Non-pigmented ciliary epithelial cell (primary cell): Measurements from ENCODE around the gene SMIM8.

Experiments used
- DNase-seq: peaks from one replicate; pipeline ENCODE4 v3.0.0-alpha.2; 2010; ENCODE audit warnings: low read depth

The SMIM8 gene

GRCh38 chr6:87334683-87335082 lies 12.3 kb downstream of the SMIM8 start:
- DNase-seq, result no peak

DNA sequence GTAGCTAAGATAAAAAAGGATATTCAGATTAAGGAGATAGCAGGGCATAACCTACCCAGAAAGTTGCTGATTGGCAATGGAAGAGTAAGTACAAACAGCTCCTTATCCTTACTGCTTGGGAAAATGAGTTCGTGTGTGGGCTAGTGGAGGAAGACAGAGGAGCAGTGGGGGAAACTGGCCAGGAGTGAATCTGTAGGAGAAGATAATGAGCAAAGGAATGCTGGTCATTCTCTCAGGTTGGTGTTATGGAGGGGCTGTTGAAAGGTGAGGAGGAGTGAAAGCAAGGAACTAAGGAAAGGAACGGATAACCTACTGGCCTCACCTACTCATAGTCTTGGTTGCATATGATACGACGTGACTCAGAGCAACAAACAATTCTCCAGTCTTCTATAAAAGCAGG lies 14.0 kb downstream of the SMIM8 start:
- DNase-seq, result no peak

DNA sequence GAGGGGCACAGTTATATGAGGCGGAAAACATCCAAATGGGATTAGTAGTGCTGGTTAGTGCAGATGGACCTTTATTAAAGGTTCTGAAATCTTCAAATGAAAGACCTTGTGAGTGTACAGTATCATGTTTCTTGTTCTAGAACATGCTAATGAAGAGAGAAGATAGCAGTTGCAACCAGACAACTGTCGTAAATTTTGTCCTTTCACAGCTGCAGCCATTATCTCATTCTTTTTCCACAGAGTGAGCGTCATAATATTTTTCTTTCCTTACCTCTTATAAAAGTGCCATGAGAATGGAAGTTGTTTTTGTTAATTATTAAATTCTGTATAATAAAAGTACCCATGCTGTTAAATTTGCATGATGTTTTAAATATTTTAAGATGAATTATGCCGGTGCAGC lies 17.8 kb downstream of the SMIM8 start:
- no peak for DNase-seq

DNA sequence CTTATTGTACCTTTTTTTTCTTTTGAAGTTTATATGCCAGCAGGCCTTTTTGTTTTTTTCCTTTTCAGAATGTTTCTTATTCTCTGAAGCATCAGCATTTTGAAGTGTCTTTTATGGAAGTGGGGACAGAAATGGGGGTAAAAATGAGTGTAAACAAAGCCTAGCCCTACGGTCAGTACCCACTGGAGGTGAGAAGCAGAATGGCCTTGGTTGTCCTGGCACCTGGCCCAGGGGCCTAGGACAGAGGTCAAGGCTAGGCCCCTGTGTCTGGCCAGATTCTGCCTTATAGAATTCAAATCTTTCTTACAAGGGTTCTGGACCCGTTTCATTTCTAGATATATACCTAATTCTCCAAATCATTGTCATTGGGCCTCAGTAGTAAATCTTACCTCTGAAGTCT lies 18.8 kb downstream of the SMIM8 start:
- DNase-seq, result no peak

DNA sequence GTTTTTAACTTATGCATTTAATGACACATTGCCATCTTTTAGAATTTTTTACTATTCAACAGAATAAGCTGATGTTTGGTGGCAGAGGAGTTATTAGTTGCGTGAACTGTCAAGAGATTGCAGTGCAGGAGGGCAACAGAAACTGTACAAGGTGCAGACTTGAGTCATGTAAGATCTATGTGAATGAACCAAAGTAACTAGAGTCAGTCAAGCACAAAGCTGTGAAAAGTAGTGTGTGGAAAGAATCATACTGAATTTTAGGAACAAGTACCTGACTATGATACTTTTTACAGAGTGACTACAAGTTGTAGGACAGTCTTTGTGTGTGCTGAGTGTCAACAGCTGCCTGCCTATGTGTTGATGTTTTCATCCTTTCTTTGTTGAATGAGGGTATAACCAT lies 19.5 kb downstream of the SMIM8 start:
- DNase-seq, result no peak

DNA sequence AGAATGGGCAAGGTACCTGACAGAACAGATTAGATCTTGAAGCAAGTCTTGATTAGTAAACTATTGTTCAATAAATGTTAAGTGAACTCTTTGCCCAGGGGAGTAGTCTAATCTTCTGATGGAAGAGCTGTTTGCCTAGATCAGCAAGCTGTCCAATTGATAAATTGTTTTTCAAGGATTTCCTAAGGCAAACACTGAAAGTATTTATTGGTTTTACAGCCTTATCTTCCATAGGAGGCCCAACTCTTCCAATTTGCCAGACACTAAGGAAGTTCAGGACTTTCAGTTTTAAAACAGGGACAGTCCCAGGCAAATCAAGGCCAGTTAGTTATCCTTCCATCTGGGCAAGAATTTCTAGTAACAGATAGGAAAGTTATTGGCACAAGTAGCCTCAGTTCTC lies 20.4 kb downstream of the SMIM8 start:
- DNase-seq, result no peak

GRCh38 chr6:87344731-87345130 lies 22.3 kb downstream of the SMIM8 start, which contains the start of gene C6orf163:
Gene C6orf163 (plus strand): TSS chr6:87344813. CDS start chr6:87345100, 287 bp downstream.
- DNase-seq, result no peak

- no peak for DNase-seq
These were observed 24.3 kb downstream of the SMIM8 start for GRCh38 chr6:87346700-87347099.

DNA sequence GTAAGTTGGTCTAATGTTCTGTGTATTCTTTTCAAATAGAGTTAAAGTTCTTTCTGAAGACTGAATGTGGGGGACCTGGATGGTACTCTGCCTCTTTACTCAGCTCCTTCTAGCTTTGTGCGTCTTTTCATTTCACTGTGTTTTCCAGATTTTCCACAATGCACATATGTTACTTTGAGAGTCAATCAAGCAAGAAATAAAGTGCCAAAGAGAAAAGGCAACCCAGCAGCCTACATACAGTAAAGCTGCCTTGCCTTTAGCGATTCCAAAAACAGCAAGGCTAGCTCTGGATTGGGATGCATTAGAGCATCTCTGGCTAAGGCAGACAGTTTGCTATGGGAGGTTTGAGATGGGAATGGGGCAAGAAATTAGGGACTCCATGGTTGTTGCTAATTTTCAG lies 27.5 kb downstream of the SMIM8 start:
- no peak for DNase-seq

- no peak for DNase-seq
These were observed 28.1 kb downstream of the SMIM8 start for GRCh38 chr6:87350516-87350915.

DNA sequence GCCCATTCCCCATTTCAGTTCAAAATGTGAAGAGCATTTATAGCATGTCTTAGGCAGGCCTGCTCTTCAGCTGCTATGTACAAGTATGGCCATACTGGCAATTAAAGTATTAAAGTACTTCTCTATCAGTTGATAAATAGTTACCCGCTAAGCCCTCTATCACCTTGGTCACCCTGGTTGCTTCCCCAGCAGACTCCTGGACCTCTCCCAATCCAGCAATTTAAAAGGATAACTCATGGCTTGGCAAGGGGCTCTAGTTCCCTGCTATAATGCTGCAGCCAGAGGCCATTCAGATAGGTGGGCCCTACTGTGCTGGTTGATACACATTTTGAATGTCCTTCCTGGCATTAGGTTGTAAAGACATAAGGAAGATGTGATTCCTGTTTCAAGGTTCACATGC lies 29.2 kb downstream of the SMIM8 start:
- DNase-seq, result no peak

- DNase-seq, result no peak
These were observed 33.8 kb downstream of the SMIM8 start for GRCh38 chr6:87356181-87356580.

GRCh38 chr6:87357479-87358196 lies 35.2 kb downstream of the SMIM8 start:
- no peak for DNase-seq

GRCh38 chr6:87364602-87365252 lies 42.3 kb downstream of the SMIM8 start:
- DNase-seq, result no peak

DNA sequence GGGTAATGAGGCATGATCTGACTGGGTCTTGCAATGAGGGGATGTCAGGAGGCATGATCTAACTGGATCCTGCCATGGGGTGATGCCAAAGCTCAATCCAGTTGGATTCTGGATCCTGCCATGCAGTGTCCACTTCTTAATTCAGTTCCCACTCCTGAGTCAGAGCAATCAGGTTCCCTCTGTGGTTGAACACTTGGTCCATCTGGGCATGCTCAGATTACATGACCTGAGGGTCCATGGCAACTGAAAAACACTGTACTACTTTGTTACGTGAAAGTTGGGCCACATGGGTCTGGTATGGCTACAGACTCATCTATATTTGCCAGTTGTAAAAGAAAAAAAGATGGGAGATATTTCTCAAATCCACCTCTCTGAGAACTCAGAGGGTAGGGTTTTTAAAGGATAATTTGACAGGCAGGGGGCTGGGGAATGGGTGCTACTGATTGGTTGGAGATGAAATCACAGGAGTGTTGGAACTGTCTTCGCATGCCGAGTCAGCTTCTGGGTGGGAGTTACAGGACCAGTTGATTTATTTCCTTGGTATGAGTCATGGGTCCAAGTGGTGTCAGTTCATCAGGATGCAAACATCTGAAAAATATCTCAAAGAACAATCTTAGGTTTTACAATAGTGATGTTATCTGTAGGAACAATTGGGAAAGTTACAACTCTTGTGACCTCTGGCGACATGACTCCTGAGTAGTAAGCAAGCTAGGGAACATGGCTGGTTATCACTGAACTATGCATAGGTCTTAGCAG lies 43.9 kb downstream of the SMIM8 start:
- no peak for DNase-seq

DNA sequence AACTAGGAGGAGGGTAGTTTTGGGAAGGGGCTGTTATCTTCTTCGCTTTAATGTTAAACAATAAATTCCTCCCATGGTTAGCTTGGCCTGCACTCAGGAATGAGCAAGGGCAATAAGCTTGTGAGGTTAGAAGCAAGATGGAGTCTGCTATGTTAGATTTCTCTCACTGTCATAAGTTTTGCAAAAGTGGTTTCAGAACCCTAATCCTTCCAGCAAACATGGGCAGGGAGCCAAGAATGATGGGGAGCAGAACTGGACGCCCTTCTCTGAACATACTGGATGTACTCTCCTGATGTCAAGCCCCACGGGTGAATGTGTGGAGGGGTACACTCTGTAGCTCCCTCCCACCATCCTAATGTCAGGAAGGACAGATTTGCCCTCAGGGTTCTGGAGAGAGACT lies 44.5 kb downstream of the SMIM8 start:
- DNase-seq, result no peak

GRCh38 chr6:87373377-87373776 lies 51.0 kb downstream of the SMIM8 start:
- DNase-seq, result no peak

DNA sequence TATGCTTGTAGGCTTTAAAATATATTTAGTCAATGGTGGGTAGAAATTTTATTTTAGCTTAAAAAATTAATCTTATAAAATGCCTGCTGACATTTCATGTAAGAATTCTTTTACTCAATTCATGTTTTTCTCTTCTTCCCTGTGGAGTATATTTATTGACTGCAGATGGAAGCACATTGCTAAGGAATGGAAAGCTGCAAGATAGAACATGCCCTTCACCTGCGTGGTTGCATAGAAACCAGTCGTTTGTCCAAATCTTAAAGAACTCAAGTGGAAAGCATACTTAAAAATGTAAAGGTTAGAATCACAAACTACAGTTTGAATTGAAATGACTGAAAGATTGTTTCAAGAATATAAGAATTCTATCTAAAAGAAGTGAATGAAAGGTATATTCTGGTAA lies 52.9 kb downstream of the SMIM8 start:
- no peak for DNase-seq

DNA sequence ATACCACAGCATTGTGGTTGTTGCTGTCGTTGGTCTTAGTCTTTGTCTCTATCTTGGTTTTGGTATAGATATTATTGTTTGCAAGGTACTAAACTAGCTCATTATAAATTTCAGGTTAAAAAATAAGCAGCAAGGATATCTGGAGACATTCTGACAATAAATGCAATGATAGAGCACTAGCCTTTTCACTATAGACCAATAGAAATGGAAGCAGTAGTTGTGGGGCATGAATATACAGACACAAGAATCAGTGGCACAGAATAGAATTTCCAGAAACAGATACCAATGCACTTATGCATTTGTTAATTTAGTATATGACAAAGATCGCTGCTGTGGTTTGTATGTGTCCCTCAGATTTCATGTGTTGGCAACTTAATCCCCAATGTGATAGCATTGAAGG lies 54.3 kb downstream of the SMIM8 start:
- no peak for DNase-seq

GRCh38 chr6:87378947-87379346 lies 56.6 kb downstream of the SMIM8 start:
- DNase-seq, result no peak

- no peak for DNase-seq
These were observed 60.5 kb downstream of the SMIM8 start for GRCh38 chr6:87382861-87383260.

- no peak for DNase-seq
These were observed 61.6 kb downstream of the SMIM8 start for GRCh38 chr6:87384038-87384437.

DNA sequence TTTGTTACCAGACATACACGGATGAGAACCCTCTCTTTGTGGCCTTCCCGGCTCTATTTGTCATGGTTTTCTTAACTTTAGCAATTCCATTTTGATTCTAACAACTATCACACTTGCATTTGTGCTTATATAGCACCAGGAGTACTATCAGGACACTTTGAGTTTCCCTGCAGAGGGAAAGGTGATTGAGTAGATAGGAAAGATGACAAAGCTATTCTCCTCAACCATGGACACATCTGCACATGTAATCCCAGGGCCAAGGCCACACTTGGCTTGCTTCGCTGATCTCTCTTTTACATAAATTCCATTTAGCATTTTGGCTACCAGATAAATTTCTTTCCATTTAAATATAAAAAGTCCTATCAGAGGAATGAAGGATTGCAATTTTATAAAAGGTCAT lies 62.1 kb downstream of the SMIM8 start:
- no peak for DNase-seq
